A549 (cell line): ENCODE data around the gene CHN1.

Experiments
- CHD4 ChIP-seq: fragments of 200-600 bp; sonication (generic); IDR thresholded peaks from 2 replicates; pipeline ENCODE4 v1.6.1; 2016; ENCODE audit warnings: antibody characterized with exemption, mild to moderate bottlenecking, borderline replicate concordance
- CTCF ChIP-seq: fragments of >200 bp; sonication (Bioruptor Twin); formaldehyde crosslinking; IDR thresholded peaks from 3 replicates; pipeline ENCODE4 v1.5.1; 2016
- EP300 ChIP-seq, 2 experiments: fragments of >200 bp; sonication (Bioruptor Twin); formaldehyde crosslinking; IDR thresholded peaks; 2 replicates in 1 of 2; 3 replicates in 1 of 2; pipeline ENCODE4 v1.6.1; 2016 to 2017
- MAZ ChIP-seq: fragments of 150-350 bp; IDR thresholded peaks from 2 replicates; pipeline ENCODE4 v1.6.1; 2014; ENCODE audit warnings: antibody characterized with exemption, low read depth, low read length, borderline replicate concordance
- PBX3 ChIP-seq: IDR thresholded peaks from 2 replicates; pipeline ENCODE4 v1.6.1; 2012
- POLR2A ChIP-seq: IDR thresholded peaks from 2 replicates; pipeline ENCODE4 v1.6.1; 2012; ENCODE audit warnings: mild to moderate bottlenecking, low read length
- RAD21 ChIP-seq, 2 experiments: fragments of >200 bp in 1 of 2; sonication (Bioruptor Twin) in 1 of 2; formaldehyde crosslinking in 1 of 2; IDR thresholded peaks in 1 of 2; conservative IDR thresholded peaks in 1 of 2; 2 replicates in 1 of 2; 3 replicates in 1 of 2; pipeline ENCODE4 v1.6.1; 2012 to 2018; ENCODE audit warnings: inconsistent platforms in 1 of 2
- SMC3 ChIP-seq: fragments of >200 bp; sonication (Bioruptor Twin); formaldehyde crosslinking; IDR thresholded peaks from 3 replicates; pipeline ENCODE4 v1.6.1; 2018; ENCODE audit warnings: inconsistent platforms
- ZNF302 ChIP-seq: fragments of 250-450 bp; sonication (Bioruptor Pico); IDR thresholded peaks from 2 replicates; pipeline ENCODE4 v1.9.0; 2021; ENCODE audit warnings: inconsistent platforms, mild to moderate bottlenecking, moderate library complexity
- ZSCAN20 ChIP-seq: fragments of 250-450 bp; sonication (Bioruptor Pico); IDR thresholded peaks from 2 replicates; pipeline ENCODE4 v1.8.0; 2022; ENCODE audit warnings: mild to moderate bottlenecking, moderate library complexity

GRCh38 chr2:174780856-174781255 lies 224.3 kb downstream of the CHN1 start:
- TF ChIP-seq POLR2A: no peak
- TF ChIP-seq RAD21 (conservative IDR thresholded peaks at IDR 0.05 in 1 of 2, IDR thresholded peaks at IDR 0.05 in 1 of 2): no peak
- no peak for TF ChIP-seq CTCF
- TF ChIP-seq ZNF302: no peak
- no peak for TF ChIP-seq MAZ
- TF ChIP-seq PBX3: no peak
- no peak for TF ChIP-seq ZSCAN20 (CRISPR knock-in tag)
- TF ChIP-seq SMC3: no peak
- no peak for TF ChIP-seq EP300 (IDR thresholded peaks at IDR 0.05)
- no peak for TF ChIP-seq CHD4
